LNCAP (cell line): ENCODE data around the gene FAAP100.

Experiments
- CTCF ChIP-seq: fragments of 450-650 bp; IDR thresholded peaks from 2 replicates; pipeline ENCODE4 v1.5.1; 2017; ENCODE audit warnings: mild to moderate bottlenecking

Gene FAAP100

GRCh38 chr17:81538651-81539570 is 13.2 kb downstream of the FAAP100 start:
- TF ChIP-seq CTCF: no peak

DNA sequence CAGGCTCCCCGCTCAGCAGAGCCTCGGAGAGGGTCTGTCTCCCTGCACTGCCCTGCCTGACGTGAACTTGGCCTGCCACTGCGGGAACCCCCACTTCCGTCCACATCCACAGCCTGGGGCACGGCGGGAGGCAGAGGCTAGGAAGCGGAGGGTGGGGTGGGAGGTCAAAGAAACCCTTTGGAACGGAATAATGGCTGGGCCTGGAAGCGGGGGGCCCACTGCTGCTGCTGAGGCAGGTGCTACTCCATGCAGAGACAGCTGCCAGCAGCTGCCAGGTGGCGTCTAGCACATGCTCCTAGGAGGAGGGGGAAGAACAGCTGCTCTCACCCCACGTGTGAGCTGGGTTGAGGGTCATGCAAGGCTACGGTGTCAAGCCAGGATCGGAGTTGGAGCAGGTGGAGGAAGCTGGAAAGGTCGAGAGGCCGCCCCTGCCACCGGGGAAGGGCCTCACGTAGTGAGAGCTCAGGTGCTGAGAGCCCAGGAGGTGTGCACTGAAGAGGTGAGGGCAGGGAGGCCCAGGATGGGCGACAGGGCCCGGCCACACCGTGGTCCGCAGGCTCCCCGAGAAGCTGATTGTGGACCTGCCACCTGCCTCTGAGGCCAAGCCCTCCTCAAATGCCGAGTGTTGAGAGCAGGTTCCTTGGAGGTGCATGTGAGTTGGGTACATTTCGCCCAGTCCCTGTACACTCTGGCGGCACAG is 14.1 kb downstream of the FAAP100 start:
- no peak; the same call in 1 of the 2 replicates for TF ChIP-seq CTCF

GRCh38 chr17:81537343-81537855 is 14.8 kb downstream of the FAAP100 start:
- peak; percentile 43; the same call in 1 of the 2 replicates for TF ChIP-seq CTCF

- TF ChIP-seq CTCF: no peak
Measured at GRCh38 chr17:81536299-81537290, 15.6 kb downstream of the FAAP100 start.

DNA sequence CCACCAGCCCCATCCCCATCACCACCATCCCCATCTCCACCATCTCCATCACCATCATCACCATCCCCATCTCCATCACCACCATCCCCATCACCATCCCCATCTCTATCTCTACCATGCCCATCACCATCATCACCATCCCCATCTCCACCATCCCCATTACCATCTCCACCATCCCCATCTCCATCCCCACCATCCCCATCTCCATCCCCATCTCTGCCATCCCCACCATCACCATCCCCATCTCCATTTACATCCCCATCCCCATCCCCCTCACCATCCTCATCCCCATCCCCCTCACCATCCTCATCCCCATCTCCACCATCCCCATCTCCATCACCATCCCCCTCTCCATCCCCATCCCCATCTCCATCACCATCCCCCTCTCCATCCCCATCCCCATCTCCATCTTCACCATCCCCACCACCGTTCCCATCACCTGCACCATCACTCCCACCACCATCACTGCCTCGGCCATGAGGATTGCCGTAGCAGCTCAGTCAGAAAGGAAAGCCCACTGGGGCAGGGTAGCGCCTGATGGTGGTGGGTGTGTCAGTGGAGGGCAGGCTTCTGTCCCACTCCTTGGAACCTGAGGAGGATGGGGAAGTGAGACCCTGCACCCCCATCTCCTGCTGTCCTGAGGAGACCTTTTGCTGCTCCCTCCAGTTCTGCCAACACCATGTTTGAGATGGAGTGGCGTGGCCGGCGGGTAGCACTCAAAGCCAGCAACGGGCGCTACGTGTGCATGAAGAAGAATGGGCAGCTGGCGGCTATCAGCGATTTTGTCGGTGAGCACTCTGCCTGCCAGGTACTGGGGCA is 16.5 kb downstream of the FAAP100 start:
- no peak for TF ChIP-seq CTCF

DNA sequence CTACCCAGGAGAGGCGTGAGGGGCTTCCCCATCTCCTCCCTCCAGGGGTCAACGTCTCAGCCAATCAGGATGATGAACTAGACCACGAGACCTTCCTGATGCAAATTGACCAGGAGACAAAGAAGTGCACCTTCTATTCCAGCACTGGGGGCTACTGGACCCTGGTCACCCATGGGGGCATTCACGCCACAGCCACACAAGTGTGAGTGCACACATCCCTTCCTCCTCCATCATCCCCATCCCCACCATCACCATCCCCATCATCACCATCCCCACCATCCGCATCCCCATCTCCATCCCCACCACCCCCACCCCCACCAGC is 17.2 kb downstream of the FAAP100 start:
- no peak for TF ChIP-seq CTCF
